ENCODE results near the gene ABCA3. TPM values are rescaled to one million over a fixed set of nuclear protein-coding genes. Genes with fewer than 3 reads are reported as not detected.

ABCA3 gene
- total RNA-seq, 4 donors from 2014 or later, result 6.8 to 17.9 (median 11.0) TPM

DNA sequence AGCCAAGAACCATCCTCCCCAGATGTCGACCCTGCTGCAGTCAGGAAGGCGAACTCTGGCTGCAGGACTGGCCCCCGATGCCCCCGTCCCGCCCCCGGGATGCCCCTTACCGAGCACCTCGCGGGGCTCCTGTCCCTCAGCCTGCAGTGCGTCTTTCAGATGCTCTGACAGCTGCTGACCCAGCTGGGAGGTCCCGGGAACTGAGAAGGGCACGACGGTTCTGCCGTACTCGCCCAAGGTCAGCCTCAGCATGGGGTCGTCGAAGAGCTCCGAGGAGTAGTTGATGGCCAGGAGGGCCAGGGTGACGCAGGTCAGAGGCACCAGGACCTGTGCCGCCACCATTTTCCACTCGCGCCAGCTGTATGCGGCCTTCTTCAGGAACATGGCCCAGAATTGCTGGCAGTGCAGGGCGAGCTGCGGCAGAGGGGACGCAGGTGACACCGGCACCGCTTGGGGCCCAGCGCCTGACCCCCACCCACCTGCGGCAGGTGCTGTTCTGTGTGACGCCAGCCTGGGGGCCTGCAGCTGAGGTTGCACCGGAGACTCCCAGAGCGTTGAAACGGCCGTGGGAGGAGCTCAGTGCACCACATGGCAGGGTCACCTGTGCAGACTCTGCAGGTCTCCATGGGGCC, 52.5 kb downstream of the ABCA3 start:
- Histone ChIP-seq H3K27ac (no peak overlapping the region), H3K4me1 (no peaks in the 10 kb centered on the region), H3K9me3 (no peaks in the 10 kb centered on the region), H3K27me3 (no peaks in the 10 kb centered on the region), H3K4me3 (no peak overlapping the region), H3K36me3 (peaks cover 25% of the 10 kb centered on the region)
- DNase-seq (ENCODE audit: low spot score in 2 of 2), result no peak
- TF ChIP-seq, protein P1, sequence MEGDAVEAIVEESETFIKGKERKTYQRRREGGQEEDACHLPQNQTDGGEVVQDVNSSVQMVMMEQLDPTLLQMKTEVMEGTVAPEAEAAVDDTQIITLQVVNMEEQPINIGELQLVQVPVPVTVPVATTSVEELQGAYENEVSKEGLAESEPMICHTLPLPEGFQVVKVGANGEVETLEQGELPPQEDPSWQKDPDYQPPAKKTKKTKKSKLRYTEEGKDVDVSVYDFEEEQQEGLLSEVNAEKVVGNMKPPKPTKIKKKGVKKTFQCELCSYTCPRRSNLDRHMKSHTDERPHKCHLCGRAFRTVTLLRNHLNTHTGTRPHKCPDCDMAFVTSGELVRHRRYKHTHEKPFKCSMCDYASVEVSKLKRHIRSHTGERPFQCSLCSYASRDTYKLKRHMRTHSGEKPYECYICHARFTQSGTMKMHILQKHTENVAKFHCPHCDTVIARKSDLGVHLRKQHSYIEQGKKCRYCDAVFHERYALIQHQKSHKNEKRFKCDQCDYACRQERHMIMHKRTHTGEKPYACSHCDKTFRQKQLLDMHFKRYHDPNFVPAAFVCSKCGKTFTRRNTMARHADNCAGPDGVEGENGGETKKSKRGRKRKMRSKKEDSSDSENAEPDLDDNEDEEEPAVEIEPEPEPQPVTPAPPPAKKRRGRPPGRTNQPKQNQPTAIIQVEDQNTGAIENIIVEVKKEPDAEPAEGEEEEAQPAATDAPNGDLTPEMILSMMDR (IDR thresholded peaks at IDR 0.05), result no peak
- TF ChIP-seq EP300 (IDR thresholded peaks at IDR 0.05), result no peak
- TF ChIP-seq POLR2A (IDR thresholded peaks at IDR 0.05), result no peak
- no peak for TF ChIP-seq POLR2AphosphoS5 (IDR thresholded peaks at IDR 0.05)
- 79% methylated on average over 16 of the region's 35 CpGs for WGBS

DNA sequence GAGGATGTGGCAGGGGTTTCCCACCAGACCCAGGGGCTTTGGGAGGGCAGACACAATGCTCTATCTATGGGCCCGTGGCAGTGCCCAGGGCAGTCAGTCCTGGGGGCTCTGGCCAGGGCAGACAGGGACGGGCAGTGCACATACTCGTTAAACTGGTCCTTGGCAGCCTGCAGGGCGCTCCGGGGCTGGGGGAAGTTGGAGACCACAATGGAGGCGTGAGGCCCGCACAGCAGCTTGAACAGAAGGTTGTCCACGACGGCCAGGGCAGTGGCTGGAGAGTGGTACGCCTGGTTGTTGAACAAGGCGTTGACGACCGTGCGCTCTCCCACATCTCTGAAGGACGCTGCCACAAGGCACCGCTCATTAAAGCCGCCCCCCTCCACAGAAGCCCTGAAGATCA, 54.0 kb downstream of the ABCA3 start:
- WGBS, result 94% methylated on average over 9 of the region's 17 CpGs
- DNase-seq (ENCODE audit: low spot score in 2 of 2), result no peak
- no peak overlapping the region for H3K4me3 ChIP-seq
- H3K4me1 ChIP-seq, result no peaks in the 10 kb centered on the region
- H3K9me3 ChIP-seq, result no peaks in the 10 kb centered on the region
- peaks cover 19% of the 10 kb centered on the region for H3K36me3 ChIP-seq
- H3K27me3 ChIP-seq, result no peaks in the 10 kb centered on the region
- no peak for TF ChIP-seq POLR2AphosphoS5 (IDR thresholded peaks at IDR 0.05)
- H3K27ac ChIP-seq, result no peak overlapping the region

DNA sequence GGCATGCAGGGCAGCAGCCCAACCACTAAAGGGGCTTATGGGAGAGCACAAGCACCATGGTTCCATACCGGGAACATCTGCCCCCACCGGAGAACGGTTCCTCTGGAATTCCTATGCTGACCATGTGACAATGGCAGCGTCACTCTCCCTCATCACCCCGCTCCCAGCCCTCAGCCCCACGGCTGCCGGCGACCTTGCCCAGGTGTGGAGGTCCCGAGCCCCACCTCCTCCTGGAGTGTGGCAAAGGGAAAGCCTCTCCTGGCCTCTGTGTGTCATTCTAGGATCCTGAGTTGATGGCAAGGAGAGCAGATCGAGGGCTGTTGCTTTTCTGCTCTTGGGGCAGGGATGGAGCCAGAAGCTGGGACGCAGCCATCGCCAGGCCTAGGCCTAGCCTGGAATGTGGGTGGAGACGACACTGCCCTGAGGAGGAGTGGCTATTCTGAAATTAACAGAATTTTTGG, 54.8 kb downstream of the ABCA3 start:
- WGBS, result 50% methylated on average over 2 of the region's 13 CpGs
- TF ChIP-seq POLR2A (IDR thresholded peaks at IDR 0.05) (no peak), POLR2AphosphoS5 (IDR thresholded peaks at IDR 0.05) (no peak), EP300 (IDR thresholded peaks at IDR 0.05) (no peak)
- TF ChIP-seq, protein P1 (IDR thresholded peaks at IDR 0.05), result no peak
- Histone ChIP-seq H3K4me3 (no peak overlapping the region), H3K4me1 (no peaks in the 10 kb centered on the region), H3K27ac (no peak overlapping the region), H3K36me3 (peaks cover 19% of the 10 kb centered on the region), H3K27me3 (no peaks in the 10 kb centered on the region), H3K9me3 (no peaks in the 10 kb centered on the region)
- DNase-seq (ENCODE audit: low spot score in 2 of 2), result no peak

DNA sequence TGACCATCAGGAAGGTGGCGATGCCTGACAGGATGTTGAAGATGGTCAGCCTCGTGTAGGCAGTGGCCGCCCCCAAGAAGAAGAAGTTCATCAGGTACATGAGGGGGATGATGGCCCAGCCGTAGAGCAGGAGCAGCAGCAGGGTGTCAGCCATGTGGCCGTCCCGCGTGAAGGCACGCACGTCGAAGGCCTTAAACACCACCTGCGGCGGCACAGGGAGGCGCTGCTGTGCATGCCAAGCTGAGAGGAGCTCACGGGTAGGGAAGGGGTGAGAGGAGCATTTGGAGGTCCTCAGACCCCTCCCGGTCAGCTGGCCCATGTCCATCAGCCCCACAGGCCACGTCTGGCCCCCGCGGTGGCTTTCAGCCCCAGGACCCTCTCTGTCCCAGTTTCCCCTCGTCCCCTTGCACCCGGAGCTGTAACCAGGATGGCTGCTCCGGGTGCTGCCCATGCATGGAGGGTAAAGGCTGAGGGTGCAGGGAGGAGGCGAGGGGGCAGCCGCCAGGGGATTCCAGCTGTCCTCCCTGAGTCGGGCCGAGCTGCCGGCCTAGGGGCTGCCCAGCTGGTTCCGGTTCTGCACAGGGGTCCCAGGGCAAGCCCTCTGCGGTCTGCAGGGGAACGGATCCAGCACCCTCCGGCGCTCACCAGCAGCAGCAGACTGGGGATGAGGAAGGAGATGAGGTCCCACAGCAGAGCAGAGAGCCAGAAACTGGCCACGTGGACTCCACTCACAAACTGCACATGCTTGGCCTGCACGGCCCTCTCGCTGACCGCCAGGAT, 55.5 kb downstream of the ABCA3 start:
- TF ChIP-seq, protein P1 (IDR thresholded peaks at IDR 0.05), result no peak
- TF ChIP-seq POLR2AphosphoS5 (IDR thresholded peaks at IDR 0.05), result no peak
- TF ChIP-seq EP300 (IDR thresholded peaks at IDR 0.05), result no peak
- no peak for TF ChIP-seq POLR2A (IDR thresholded peaks at IDR 0.05)
- DNase-seq (ENCODE audit: low spot score in 2 of 2), result no peak
- Histone ChIP-seq H3K4me3 (no peak overlapping the region), H3K9me3 (no peaks in the 10 kb centered on the region), H3K27me3 (no peaks in the 10 kb centered on the region), H3K4me1 (no peaks in the 10 kb centered on the region), H3K27ac (no peak overlapping the region), H3K36me3 (peaks cover 24% of the 10 kb centered on the region)
- 90% methylated on average over 16 of the region's 35 CpGs for WGBS

DNA sequence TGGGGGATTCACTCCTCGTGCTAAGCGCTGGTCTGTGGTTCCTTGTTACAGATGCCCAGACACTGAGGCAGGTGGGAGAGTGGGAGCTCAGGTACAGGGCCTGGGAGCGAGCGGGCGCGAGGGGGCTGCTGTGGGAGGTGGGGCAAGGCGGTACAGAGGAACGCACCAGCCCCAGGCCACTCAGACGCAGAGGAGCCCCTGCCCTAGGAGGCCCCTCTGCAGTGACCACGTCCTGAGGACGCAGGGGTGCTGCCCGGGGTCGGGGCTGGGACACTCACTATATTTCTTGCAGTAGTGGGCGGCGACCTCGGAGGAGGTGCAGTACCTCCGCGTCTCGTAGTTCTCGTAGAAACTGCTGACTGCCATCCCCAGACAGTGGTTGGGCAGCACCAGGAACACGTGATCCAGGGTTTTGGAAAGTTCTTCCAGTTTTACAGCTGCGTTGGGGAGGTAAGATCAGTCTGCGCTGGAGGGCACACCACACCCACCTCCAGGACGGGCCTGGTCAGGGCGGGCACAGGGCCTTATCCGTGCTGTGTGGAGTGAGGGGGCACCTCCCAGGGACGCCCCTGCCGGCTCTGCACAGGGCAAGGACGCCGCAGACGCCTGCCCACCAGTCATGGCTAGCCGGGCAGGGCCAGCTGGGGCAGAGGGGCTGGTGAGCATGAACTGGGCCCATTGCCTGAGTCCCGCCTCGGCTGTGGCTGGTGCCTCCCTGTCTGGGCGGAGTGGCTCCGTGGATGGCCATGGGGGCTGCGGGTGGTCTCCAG, 56.3 kb downstream of the ABCA3 start:
- Histone ChIP-seq H3K4me1 (no peaks in the 10 kb centered on the region), H3K9me3 (no peaks in the 10 kb centered on the region), H3K4me3 (no peak overlapping the region), H3K36me3 (peaks cover 22% of the 10 kb centered on the region), H3K27me3 (no peaks in the 10 kb centered on the region), H3K27ac (no peak overlapping the region)
- TF ChIP-seq POLR2A (IDR thresholded peaks at IDR 0.05) (no peak), EP300 (IDR thresholded peaks at IDR 0.05) (no peak), POLR2AphosphoS5 (IDR thresholded peaks at IDR 0.05) (no peak)
- TF ChIP-seq, protein P1 (IDR thresholded peaks at IDR 0.05), result no peak
- WGBS, result 64% methylated on average over 17 of the region's 37 CpGs
- DNase-seq (ENCODE audit: low spot score in 2 of 2), result no peak

Data from suprapubic skin (tissue), 4 donors.